ENCODE results near the gene CTBP1.

CTBP1 gene

DNA sequence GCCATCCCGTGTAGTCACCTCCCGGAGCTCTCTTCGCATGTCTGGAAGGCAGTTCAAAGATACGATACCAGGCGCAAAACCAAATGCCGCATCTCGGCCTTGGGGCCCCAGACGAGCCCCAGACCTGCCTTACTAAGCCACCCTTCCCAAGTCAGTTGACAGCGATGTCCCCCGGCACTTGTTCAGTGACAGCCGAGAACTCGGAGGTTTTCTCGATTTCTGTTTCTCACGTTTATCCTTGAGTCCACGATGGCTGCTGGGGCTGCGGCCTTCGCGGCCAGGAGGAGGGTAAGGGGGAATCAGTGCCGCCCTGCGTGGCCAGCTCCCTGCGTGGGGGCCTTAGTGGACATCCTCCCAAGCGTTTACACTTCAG lies 48.1 kb upstream of the CTBP1 start:
- H3K9me3 ChIP-seq (ENCODE audit: insufficient read depth, low read depth, low read length): no peaks in the 10 kb centered on the region
- no peaks in the 10 kb centered on the region for H3K27me3 ChIP-seq (ENCODE audit: insufficient read depth, low read length, poor library complexity, severe bottlenecking)
- H3K9me2 ChIP-seq (replicated peaks; ENCODE audit: low read depth, low read length): no peaks in the 10 kb centered on the region
- no peak overlapping the region for H2AFZ ChIP-seq (ENCODE audit: low read length)
- H4K20me1 ChIP-seq (ENCODE audit: insufficient read depth, low read length, poor library complexity, severe bottlenecking): peaks cover 52% of the 10 kb centered on the region
- no peak overlapping the region for H3K4me3 ChIP-seq (ENCODE audit: low read length, poor library complexity, severe bottlenecking)
- H3K4me2 ChIP-seq (ENCODE audit: low read depth, low read length, poor library complexity, severe bottlenecking): no peak overlapping the region
- H3K9ac ChIP-seq (ENCODE audit: low read depth, low read length, poor library complexity, severe bottlenecking): no peak overlapping the region
- H3F3A ChIP-seq (ENCODE audit: low read depth): no peaks in the 10 kb centered on the region
- peaks cover 17% of the 10 kb centered on the region; the same call in 1 of the 2 replicates for H3K36me3 ChIP-seq (ENCODE audit: insufficient read depth, low read length)
- TF ChIP-seq EZH2phosphoT487 (IDR thresholded peaks at IDR 0.05; ENCODE audit: borderline replicate concordance) (no peak), CTCF (conservative IDR thresholded peaks at IDR 0.05; ENCODE audit: low read length) (no peak)
- H3K4me1 ChIP-seq (ENCODE audit: insufficient read depth, low read length, poor library complexity, severe bottlenecking): peaks cover 24% of the 10 kb centered on the region
- H3K79me2 ChIP-seq (ENCODE audit: insufficient read depth, low read length): peaks cover 92% of the 10 kb centered on the region

DNA sequence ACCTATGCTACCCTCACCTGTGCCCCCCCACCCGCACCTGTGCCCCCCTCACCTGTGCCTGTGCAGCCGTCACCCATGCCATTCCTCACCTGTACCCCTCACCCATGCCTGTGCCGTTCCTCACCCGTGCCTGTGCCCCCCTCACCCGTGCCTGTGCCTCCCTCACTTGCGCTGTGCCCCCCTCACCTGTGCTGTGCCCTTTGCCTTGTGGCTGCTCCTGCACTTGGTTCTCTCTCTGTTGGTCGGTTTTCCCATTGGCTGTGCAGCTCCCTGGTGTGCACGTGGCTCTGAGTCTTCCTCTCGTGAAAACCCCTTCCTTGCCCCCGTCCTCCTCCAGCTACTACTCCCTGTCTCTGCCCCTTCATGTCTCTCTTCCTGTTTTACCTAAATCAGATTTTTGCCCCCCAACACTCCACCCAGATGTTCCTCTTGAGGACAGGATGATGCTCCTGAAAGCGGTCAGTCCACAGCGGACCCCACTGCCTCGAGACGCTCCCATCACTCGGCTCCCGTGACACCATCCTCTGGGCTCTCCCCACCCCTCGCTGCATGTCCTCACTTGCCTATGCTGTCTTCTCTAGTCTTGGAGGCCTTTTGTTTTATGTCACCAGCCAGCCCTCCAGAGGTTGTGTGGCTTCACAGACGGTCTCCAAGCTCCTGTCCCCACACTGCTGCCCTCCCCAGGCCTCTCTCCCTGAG lies 47.5 kb upstream of the CTBP1 start:
- Histone ChIP-seq H3K36me3 (ENCODE audit: insufficient read depth, low read length) (peaks cover 17% of the 10 kb centered on the region; the same call in 1 of the 2 replicates), H3K27me3 (ENCODE audit: insufficient read depth, low read length, poor library complexity, severe bottlenecking) (no peaks in the 10 kb centered on the region), H3K4me3 (ENCODE audit: low read length, poor library complexity, severe bottlenecking) (no peak overlapping the region), H3K9ac (ENCODE audit: low read depth, low read length, poor library complexity, severe bottlenecking) (no peak overlapping the region), H3K9me3 (ENCODE audit: insufficient read depth, low read depth, low read length) (no peaks in the 10 kb centered on the region), H2AFZ (ENCODE audit: low read length) (no peak overlapping the region), H3K79me2 (ENCODE audit: insufficient read depth, low read length) (peaks cover 94% of the 10 kb centered on the region), H3K4me1 (ENCODE audit: insufficient read depth, low read length, poor library complexity, severe bottlenecking) (peaks cover 30% of the 10 kb centered on the region), H3F3A (ENCODE audit: low read depth) (no peaks in the 10 kb centered on the region), H3K4me2 (ENCODE audit: low read depth, low read length, poor library complexity, severe bottlenecking) (no peak overlapping the region), H3K9me2 (replicated peaks; ENCODE audit: low read depth, low read length) (no peaks in the 10 kb centered on the region), H4K20me1 (ENCODE audit: insufficient read depth, low read length, poor library complexity, severe bottlenecking) (peaks cover 56% of the 10 kb centered on the region)
- TF ChIP-seq CTCF (conservative IDR thresholded peaks at IDR 0.05; ENCODE audit: low read length) (no peak), EZH2phosphoT487 (IDR thresholded peaks at IDR 0.05; ENCODE audit: borderline replicate concordance) (no peak)

DNA sequence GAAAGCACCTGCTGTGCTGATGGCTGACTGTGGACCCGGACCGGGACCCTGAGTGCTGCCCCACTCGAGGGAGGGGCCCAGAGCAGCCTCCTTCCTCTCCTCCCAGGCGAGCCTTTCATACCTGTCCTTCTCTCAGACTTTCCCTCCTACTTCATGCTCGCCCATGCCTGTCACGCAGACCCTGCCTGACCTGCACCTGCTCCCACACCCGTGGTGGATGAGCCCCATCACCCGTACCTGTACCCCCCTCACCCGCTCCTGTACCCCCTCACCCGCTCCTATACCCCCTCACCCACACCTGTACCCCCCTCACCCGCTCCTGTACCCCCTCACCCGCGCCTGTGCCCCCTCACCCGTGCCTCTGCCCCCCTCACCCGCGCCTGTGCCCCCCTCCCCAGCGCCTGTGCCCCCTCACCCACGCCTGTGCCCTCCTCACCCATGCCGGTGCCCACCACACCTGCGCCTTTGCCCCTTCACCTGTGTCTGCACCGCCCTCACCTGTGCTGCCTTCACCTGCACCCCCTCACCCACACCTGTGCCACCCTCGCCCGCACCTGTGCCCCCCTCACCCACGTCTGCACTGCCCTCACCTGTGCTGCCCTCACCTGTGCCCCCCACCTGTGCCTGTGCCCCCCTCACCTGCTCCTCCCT lies 46.6 kb upstream of the CTBP1 start:
- Histone ChIP-seq H3K27me3 (ENCODE audit: insufficient read depth, low read length, poor library complexity, severe bottlenecking) (no peaks in the 10 kb centered on the region), H3K9me3 (ENCODE audit: insufficient read depth, low read depth, low read length) (no peaks in the 10 kb centered on the region), H2AFZ (ENCODE audit: low read length) (no peak overlapping the region), H3K9me2 (replicated peaks; ENCODE audit: low read depth, low read length) (no peaks in the 10 kb centered on the region), H3F3A (ENCODE audit: low read depth) (no peaks in the 10 kb centered on the region), H3K4me2 (ENCODE audit: low read depth, low read length, poor library complexity, severe bottlenecking) (peak overlapping the region; percentile 75), H3K9ac (ENCODE audit: low read depth, low read length, poor library complexity, severe bottlenecking) (peak overlapping the region; percentile 51), H3K4me1 (ENCODE audit: insufficient read depth, low read length, poor library complexity, severe bottlenecking) (peaks cover 39% of the 10 kb centered on the region), H3K36me3 (ENCODE audit: insufficient read depth, low read length) (peaks cover 17% of the 10 kb centered on the region; the same call in 1 of the 2 replicates), H3K4me3 (ENCODE audit: low read length, poor library complexity, severe bottlenecking) (peak overlapping the region; percentile 66), H3K79me2 (ENCODE audit: insufficient read depth, low read length) (peaks cover 94% of the 10 kb centered on the region), H4K20me1 (ENCODE audit: insufficient read depth, low read length, poor library complexity, severe bottlenecking) (peaks cover 66% of the 10 kb centered on the region)
- TF ChIP-seq CTCF (conservative IDR thresholded peaks at IDR 0.05; ENCODE audit: low read length): no peak
- no peak for TF ChIP-seq EZH2phosphoT487 (IDR thresholded peaks at IDR 0.05; ENCODE audit: borderline replicate concordance)
